Natural killer cell (primary cell): Measurements from ENCODE around the gene MKNK1. TPM values are rescaled to one million over a fixed set of nuclear protein-coding genes. Genes with fewer than 3 reads are reported as not detected.
A peak's percentile ranks its signal among the peaks of the same experiment; 100 is the strongest.

ENCODE experiments used
- ATAC-seq, 3 donors: fragments of 150-1000 bp in 2 of 3; fragments of 200-7000 bp in 1 of 3; cut with Tn5 transposase; 1 replicate in 1 of 3; 2 replicates in 2 of 3; pipeline ENCODE4 v1.10.0; 2021; ENCODE audit warnings: mild to moderate bottlenecking in 2 of 3, moderate library complexity in 2 of 3
- DNase-seq, 2 donors: peaks; one replicate each; pipeline versions ENCODE4 v3.0.0 to v3.0.0-alpha.2; 2013 to 2021; ENCODE audit warnings: mixed read lengths in 1 of 2
- H3K27ac ChIP-seq: one replicate; pipeline ENCODE4 v1.5.1; 2013; ENCODE audit warnings: mild to moderate bottlenecking, low read length
- H3K27me3 ChIP-seq: one replicate; pipeline ENCODE4 v1.6.1; 2013; ENCODE audit warnings: low read length; ENCODE audit not compliant: control insufficient read depth, insufficient read depth
- H3K36me3 ChIP-seq: one replicate; pipeline ENCODE4 v1.6.1; 2013; ENCODE audit warnings: low read length; ENCODE audit not compliant: control insufficient read depth, insufficient read depth
- H3K4me1 ChIP-seq: one replicate; pipeline ENCODE4 v1.6.1; 2013; ENCODE audit warnings: low read length; ENCODE audit not compliant: control insufficient read depth, insufficient read depth
- H3K4me3 ChIP-seq: one replicate; pipeline ENCODE4 v1.5.1; 2013; ENCODE audit warnings: low read length
- H3K9me3 ChIP-seq: one replicate; pipeline ENCODE4 v1.6.1; 2013; ENCODE audit warnings: low read length; ENCODE audit not compliant: control insufficient read depth, insufficient read depth
- H3K27ac Mint-ChIP-seq, 2 donors: one replicate each; pipeline ENCODE4 v1.8.0; 2022; ENCODE audit warnings: mild to moderate bottlenecking in 2 of 2, mixed read lengths in 2 of 2, moderate library complexity in 1 of 2
- H3K27me3 Mint-ChIP-seq, 2 donors: one replicate each; pipeline ENCODE4 v1.8.0; 2022; ENCODE audit warnings: low read depth in 2 of 2, mixed read lengths in 2 of 2
- H3K36me3 Mint-ChIP-seq: one replicate; pipeline ENCODE4 v1.8.0; 2022; ENCODE audit warnings: mixed read lengths
- H3K4me1 Mint-ChIP-seq, 2 donors: one replicate each; pipeline ENCODE4 v1.8.0; 2022; ENCODE audit warnings: mixed read lengths in 2 of 2
- H3K4me3 Mint-ChIP-seq: one replicate; pipeline ENCODE4 v1.8.0; 2022; ENCODE audit warnings: mild to moderate bottlenecking, moderate library complexity, mixed read lengths
- H3K9me3 Mint-ChIP-seq, 2 donors: one replicate each; pipeline ENCODE4 v1.8.0; 2022; ENCODE audit warnings: mixed read lengths in 2 of 2
- WGBS: methylation state at CpG from one replicate; pipeline ENCODE4 v1.1.7; 2013; ENCODE audit warnings: missing lambda C conversion rate; ENCODE audit not compliant: insufficient coverage; 5-methylcytosine and 5-hydroxymethylcytosine counted together
- intact Hi-C: fragments of 100-400 bp; cut with micrococcal nuclease; formaldehyde crosslinking; loops from one replicate; pipeline ENCODE4 v1.14.2; 2022
- total RNA-seq, 4 donors: library from RNA; stranded (reverse); fragments of 120-200 nt in 1 of 4; gene quantifications; one replicate each; pipeline versions ENCODE4 v1.2.3 to v1.2.4, GENCODE V29; 2013 to 2022
- TF ChIP-seq, protein P1 (sequence below): fragments of 200-600 bp; IDR thresholded peaks from one replicate; pipeline ENCODE4 v1.8.0; 2022; ENCODE audit warnings: antibody characterized with exemption

The MKNK1 gene
- total RNA-seq, 3 donors from 2014 or later (not counting 1 experiment from before 2014, with no cell fraction given), result 59.5 to 81.5 (median 65.5) TPM

DNA sequence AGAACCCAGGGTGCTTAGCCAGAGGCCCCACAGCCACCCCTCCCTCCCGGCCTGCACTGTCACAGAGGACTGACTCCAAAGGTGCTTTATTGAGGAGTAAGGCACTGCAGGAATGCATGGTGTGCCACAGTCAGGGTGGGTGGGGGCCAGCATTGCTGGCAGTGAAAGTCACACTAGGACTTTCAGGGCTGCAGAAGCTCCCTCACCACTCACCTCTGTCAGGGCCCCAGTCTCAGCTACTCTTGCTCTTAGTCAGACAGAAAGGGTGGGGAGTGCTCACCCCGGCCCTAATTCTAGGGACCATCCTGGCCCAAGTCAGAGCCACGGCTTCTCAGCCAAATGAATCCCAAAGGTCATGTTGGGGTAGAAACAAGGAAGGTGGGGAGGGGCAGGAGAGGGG lies 72.0 kb downstream of the MKNK1 start:
- Histone ChIP-seq H3K9me3 (no peaks in the 10 kb centered on the region), H3K4me1 (peaks cover 13% of the 10 kb centered on the region), H3K27me3 (peaks cover 6% of the 10 kb centered on the region), H3K4me3 (no peak overlapping the region), H3K27ac (no peak overlapping the region), H3K36me3 (no peaks in the 10 kb centered on the region)
- H3K4me1 Mint-ChIP-seq, result peaks cover 5 to 6% of the 10 kb centered on the region in 2 donors
- H3K36me3 Mint-ChIP-seq, result no peaks in the 10 kb centered on the region
- DNase-seq (no peak), ATAC-seq (no peak)
- intact Hi-C loops, result no loop called here
- TF ChIP-seq, protein P1, sequence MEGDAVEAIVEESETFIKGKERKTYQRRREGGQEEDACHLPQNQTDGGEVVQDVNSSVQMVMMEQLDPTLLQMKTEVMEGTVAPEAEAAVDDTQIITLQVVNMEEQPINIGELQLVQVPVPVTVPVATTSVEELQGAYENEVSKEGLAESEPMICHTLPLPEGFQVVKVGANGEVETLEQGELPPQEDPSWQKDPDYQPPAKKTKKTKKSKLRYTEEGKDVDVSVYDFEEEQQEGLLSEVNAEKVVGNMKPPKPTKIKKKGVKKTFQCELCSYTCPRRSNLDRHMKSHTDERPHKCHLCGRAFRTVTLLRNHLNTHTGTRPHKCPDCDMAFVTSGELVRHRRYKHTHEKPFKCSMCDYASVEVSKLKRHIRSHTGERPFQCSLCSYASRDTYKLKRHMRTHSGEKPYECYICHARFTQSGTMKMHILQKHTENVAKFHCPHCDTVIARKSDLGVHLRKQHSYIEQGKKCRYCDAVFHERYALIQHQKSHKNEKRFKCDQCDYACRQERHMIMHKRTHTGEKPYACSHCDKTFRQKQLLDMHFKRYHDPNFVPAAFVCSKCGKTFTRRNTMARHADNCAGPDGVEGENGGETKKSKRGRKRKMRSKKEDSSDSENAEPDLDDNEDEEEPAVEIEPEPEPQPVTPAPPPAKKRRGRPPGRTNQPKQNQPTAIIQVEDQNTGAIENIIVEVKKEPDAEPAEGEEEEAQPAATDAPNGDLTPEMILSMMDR, result no peak
- peak overlapping the region; percentile 28 for H3K4me3 Mint-ChIP-seq
- H3K9me3 Mint-ChIP-seq, result no peaks in the 10 kb centered on the region
- no peak overlapping the region for H3K27ac Mint-ChIP-seq
- WGBS, result 68% methylated on average over 3 of the region's 3 CpGs
- peaks cover 26 to 30% of the 10 kb centered on the region in 2 donors for H3K27me3 Mint-ChIP-seq

DNA sequence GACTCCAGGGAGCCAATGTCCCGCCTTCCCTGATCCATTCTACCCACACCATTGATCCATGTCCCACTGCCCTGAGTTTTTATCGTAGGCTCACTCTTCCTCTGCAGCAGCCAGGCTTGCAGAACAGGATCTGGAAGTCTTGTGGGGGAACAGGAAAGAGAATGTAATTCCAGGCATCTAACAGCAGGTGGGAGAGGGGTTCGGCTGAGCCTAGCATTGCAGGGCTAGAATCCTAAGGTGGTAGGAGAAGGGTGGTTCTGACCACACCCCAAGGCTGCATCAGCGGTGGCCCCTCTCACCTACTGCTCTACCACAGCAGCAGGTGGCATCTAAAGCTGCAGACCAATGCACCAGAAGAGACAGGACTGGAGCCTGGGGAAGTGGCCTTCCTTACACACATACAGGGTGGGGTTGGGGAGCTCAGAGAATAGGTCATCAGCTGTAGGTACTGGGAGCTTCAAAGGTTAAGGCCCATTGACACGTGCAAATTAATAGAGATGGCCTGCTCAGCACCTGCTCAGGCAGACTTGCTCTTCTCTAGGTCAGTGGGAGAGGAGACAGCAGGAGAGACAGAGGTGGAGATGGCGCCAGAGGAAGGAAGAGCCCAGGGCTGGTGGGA lies 73.2 kb downstream of the MKNK1 start:
- Mint-ChIP-seq H3K27ac (no peak overlapping the region), H3K9me3 (no peaks in the 10 kb centered on the region), H3K36me3 (no peaks in the 10 kb centered on the region), H3K4me3 (peak overlapping the region; percentile 68), H3K27me3 (peaks cover 21 to 22% of the 10 kb centered on the region in 2 donors), H3K4me1 (peaks cover 5 to 6% of the 10 kb centered on the region in 2 donors)
- TF ChIP-seq, protein P1, result no peak
- H3K27ac ChIP-seq, result no peak overlapping the region
- DNase-seq (no peak), ATAC-seq (no peak)
- 83% methylated on average over 4 of the region's 6 CpGs for WGBS
- no peak overlapping the region for H3K4me3 ChIP-seq
- H3K27me3 ChIP-seq, result peaks cover 6% of the 10 kb centered on the region
- intact Hi-C loops, result no loop called here
- no peaks in the 10 kb centered on the region for H3K9me3 ChIP-seq
- H3K36me3 ChIP-seq, result no peaks in the 10 kb centered on the region
- H3K4me1 ChIP-seq, result peaks cover 13% of the 10 kb centered on the region

DNA sequence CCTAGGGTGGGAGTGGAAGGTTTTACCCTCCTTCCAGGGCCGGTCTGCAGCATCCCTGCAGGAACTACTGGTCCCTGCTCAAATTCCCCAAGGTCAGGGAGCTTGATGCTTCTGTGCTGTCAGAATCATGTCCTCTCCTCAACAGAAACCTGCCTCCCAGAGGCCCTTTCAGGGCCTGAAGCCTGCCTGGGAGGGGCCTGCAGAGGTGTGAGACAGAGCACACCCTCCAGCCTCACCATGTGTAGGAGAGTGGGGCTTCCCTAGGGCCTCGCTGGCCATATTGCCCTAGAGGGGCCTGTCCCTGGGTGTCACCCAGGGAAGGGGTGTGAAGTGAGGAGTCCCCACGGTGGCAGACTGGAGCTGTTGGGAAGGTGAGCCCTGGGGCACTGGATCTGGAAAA lies 73.8 kb downstream of the MKNK1 start:
- H3K27me3 Mint-ChIP-seq, result peaks cover 22 to 25% of the 10 kb centered on the region in 2 donors
- WGBS, result 82% methylated on average over 3 of the region's 3 CpGs
- H3K4me1 Mint-ChIP-seq, result peaks cover 5 to 6% of the 10 kb centered on the region in 2 donors
- DNase-seq (no peak), ATAC-seq (no peak)
- Histone ChIP-seq H3K4me3 (no peak overlapping the region), H3K27me3 (peaks cover 6% of the 10 kb centered on the region), H3K27ac (no peak overlapping the region), H3K4me1 (peaks cover 13% of the 10 kb centered on the region), H3K36me3 (no peaks in the 10 kb centered on the region), H3K9me3 (no peaks in the 10 kb centered on the region)
- no peaks in the 10 kb centered on the region for H3K9me3 Mint-ChIP-seq
- H3K36me3 Mint-ChIP-seq, result no peaks in the 10 kb centered on the region
- TF ChIP-seq, protein P1, result no peak
- H3K27ac Mint-ChIP-seq, result no peak overlapping the region
- intact Hi-C loops, result no loop called here
- peak overlapping the region; percentile 9 for H3K4me3 Mint-ChIP-seq
